H1 (cell line): ENCODE results near the gene MRC2. TPM values are rescaled to one million over a fixed set of nuclear protein-coding genes. Genes with fewer than 3 reads are reported as not detected.

Experiments
- CTCF ChIA-PET: fragments of 300-600 bp; sonication (Branson Sonifier 250); formaldehyde crosslinking; loops from one replicate; lab custom pipeline; 2021; ENCODE audit not compliant: partially characterized antibody; lab: Charles Lee
- POLR2A ChIA-PET: fragments of 300-600 bp; sonication (Branson Sonifier 250); formaldehyde crosslinking; loops from one replicate; lab custom pipeline; 2021; ENCODE audit warnings: inconsistent platforms; ENCODE audit not compliant: partially characterized antibody; lab: Charles Lee
- DNase-seq, 2 experiments: peaks; one replicate each; pipeline versions ENCODE4 v3.0.0 to v3.0.0-alpha.2; 2010 to 2022; ENCODE audit warnings: low spot score in 2 of 2, low read depth in 1 of 2, mixed read lengths in 1 of 2
- FAIRE-seq: peaks from 2 replicates; lab custom pipeline; 2011; peaks lifted over from hg19 to GRCh38; lab: Jason Lieb, UNC
- H2AFZ ChIP-seq: 2 replicates; pipeline ENCODE4 v1.8.1; 2012; ENCODE audit warnings: low read length, inconsistent platforms
- H2AK5ac ChIP-seq: 2 replicates; pipeline ENCODE4 v1.6.1; 2013; ENCODE audit warnings: low read depth, low read length
- H2BK120ac ChIP-seq: replicated peaks from 2 replicates; pipeline ENCODE3; 2013; ENCODE audit warnings: low read depth, low read length, inconsistent platforms
- H2BK12ac ChIP-seq: 2 replicates; pipeline ENCODE4 v1.6.1; 2013; ENCODE audit warnings: low read depth, low read length
- H2BK15ac ChIP-seq: 2 replicates; pipeline ENCODE4 v1.6.1; 2013; ENCODE audit warnings: low read length
- H2BK20ac ChIP-seq: 2 replicates; pipeline ENCODE4 v1.6.1; 2013; ENCODE audit warnings: low read length
- H2BK5ac ChIP-seq: 2 replicates; pipeline ENCODE4 v1.6.1; 2013; ENCODE audit warnings: low read depth, low read length
- H3K14ac ChIP-seq: 2 replicates; pipeline ENCODE4 v1.6.1; 2013; ENCODE audit warnings: inconsistent platforms; ENCODE audit not compliant: insufficient read length
- H3K18ac ChIP-seq: 2 replicates; pipeline ENCODE4 v1.6.1; 2013; ENCODE audit warnings: low read length; ENCODE audit errors: extremely low read depth
- H3K23ac ChIP-seq: 2 replicates; pipeline ENCODE4 v1.6.1; 2013; ENCODE audit warnings: inconsistent platforms; ENCODE audit not compliant: insufficient read length
- H3K23me2 ChIP-seq: 2 replicates; pipeline ENCODE4 v1.6.1; 2013; ENCODE audit warnings: low read depth, low read length
- H3K27ac ChIP-seq: 2 replicates; pipeline ENCODE4 v1.6.1; 2011; ENCODE audit warnings: low read depth, low read length, inconsistent platforms
- H3K27me3 ChIP-seq, 4 experiments: replicated peaks in 1 of 4; 1 replicate in 1 of 4; 2 replicates in 3 of 4; pipeline versions ENCODE4 v1.6.1 to v1.8.1; 2011 to 2013; ENCODE audit warnings: low read length in 3 of 4, mild to moderate bottlenecking in 3 of 4, inconsistent platforms in 2 of 4, mixed read lengths in 2 of 4, moderate library complexity in 1 of 4; ENCODE audit not compliant: control insufficient read depth in 3 of 4, insufficient read depth in 3 of 4; ENCODE audit errors: extremely low read depth in 1 of 4
- H3K36me3 ChIP-seq, 4 experiments: 2 replicates each; pipeline versions ENCODE4 v1.6.1 to v1.8.1; 2011 to 2013; ENCODE audit warnings: mild to moderate bottlenecking in 4 of 4, low read length in 3 of 4, moderate library complexity in 2 of 4, control low read depth in 1 of 4, inconsistent platforms in 1 of 4; ENCODE audit not compliant: insufficient read depth in 4 of 4, control insufficient read depth in 2 of 4
- H3K4ac ChIP-seq: replicated peaks from 2 replicates; pipeline ENCODE3; 2013; ENCODE audit warnings: low read length, low read depth, mixed read lengths, inconsistent platforms; ENCODE audit not compliant: insufficient read length
- H3K4me1 ChIP-seq, 4 experiments: replicated peaks in 1 of 4; 1 replicate in 1 of 4; 2 replicates in 3 of 4; pipeline versions ENCODE4 v1.6.1 to v1.8.1; 2011 to 2013; ENCODE audit warnings: low read length in 3 of 4, inconsistent platforms in 2 of 4, mixed read lengths in 1 of 4; ENCODE audit not compliant: insufficient read depth in 4 of 4, control insufficient read depth in 3 of 4
- H3K4me2 ChIP-seq, 2 experiments: 2 replicates each; pipeline versions ENCODE4 v1.6.1 to v1.8.1; 2011 to 2013; ENCODE audit warnings: low read depth in 2 of 2, low read length in 2 of 2, control low read depth in 1 of 2, inconsistent platforms in 1 of 2, mild to moderate bottlenecking in 1 of 2; ENCODE audit not compliant: insufficient read depth in 1 of 2
- H3K4me3 ChIP-seq, 4 experiments: fragments of 200-600, 300-600 bp in 1 of 4; sonication (generic), shearing (Covaris generic), sonication (Bioruptor Twin) in 1 of 4; 2 replicates each; pipeline versions ENCODE4 v1.5.1 to v1.8.1; 2011 to 2016; ENCODE audit warnings: low read length in 4 of 4, low read depth in 3 of 4, control low read depth in 2 of 4, inconsistent platforms in 2 of 4, mild to moderate bottlenecking in 2 of 4, mixed read lengths in 1 of 4, moderate library complexity in 1 of 4; ENCODE audit not compliant: insufficient read depth in 2 of 4; ENCODE audit errors: extremely low read depth in 1 of 4
- H3K56ac ChIP-seq: replicated peaks from 2 replicates; pipeline ENCODE3; 2013; ENCODE audit warnings: low read depth, mild to moderate bottlenecking, mixed read lengths, low read length, inconsistent platforms; ENCODE audit not compliant: insufficient read length
- H3K79me1 ChIP-seq: 2 replicates; pipeline ENCODE4 v1.6.1; 2013; ENCODE audit warnings: low read depth, low read length, control low read depth
- H3K79me2 ChIP-seq, 2 experiments: 2 replicates each; pipeline versions ENCODE4 v1.6.1 to v1.8.1; 2012 to 2013; ENCODE audit warnings: low read length in 2 of 2, mild to moderate bottlenecking in 2 of 2, inconsistent platforms in 1 of 2; ENCODE audit not compliant: insufficient read depth in 2 of 2, control insufficient read depth in 1 of 2
- H3K9ac ChIP-seq, 4 experiments: replicated peaks in 1 of 4; 1 replicate in 1 of 4; 2 replicates in 3 of 4; pipeline versions ENCODE4 v1.6.1 to v1.8.1; 2011 to 2013; ENCODE audit warnings: low read depth in 3 of 4, low read length in 3 of 4, control low read depth in 2 of 4, mild to moderate bottlenecking in 2 of 4, moderate library complexity in 2 of 4, inconsistent platforms in 1 of 4; ENCODE audit errors: extremely low read depth in 1 of 4
- H3K9me3 ChIP-seq, 2 experiments: 2 replicates each; pipeline versions ENCODE4 v1.6.1 to v1.8.1; 2012 to 2013; ENCODE audit warnings: mild to moderate bottlenecking in 2 of 2, moderate library complexity in 2 of 2, control low read depth in 1 of 2, inconsistent platforms in 1 of 2, low read depth in 1 of 2, low read length in 1 of 2, mixed read lengths in 1 of 2; ENCODE audit not compliant: insufficient read depth in 2 of 2
- H4K20me1 ChIP-seq, 2 experiments: replicated peaks in 1 of 2; 2 replicates each; pipeline versions ENCODE3 to v1.8.1; 2011 to 2013; ENCODE audit warnings: inconsistent platforms in 2 of 2, low read length in 2 of 2, mild to moderate bottlenecking in 1 of 2; ENCODE audit not compliant: insufficient read depth in 2 of 2, control insufficient read depth in 1 of 2
- H4K5ac ChIP-seq: 2 replicates; pipeline ENCODE4 v1.6.1; 2013; ENCODE audit warnings: low read length, low read depth, mixed read lengths, inconsistent platforms; ENCODE audit not compliant: insufficient read length
- H4K8ac ChIP-seq: 2 replicates; pipeline ENCODE4 v1.8.0; 2013; ENCODE audit warnings: mild to moderate bottlenecking, moderate library complexity, low read length, inconsistent platforms; ENCODE audit not compliant: insufficient read depth; ENCODE audit errors: extremely low read depth
- H4K91ac ChIP-seq: replicated peaks from 2 replicates; pipeline ENCODE3; 2013; ENCODE audit warnings: low read length, mixed read lengths, inconsistent platforms; ENCODE audit not compliant: insufficient read length
- BRCA1 ChIP-seq: IDR thresholded peaks from 2 replicates; pipeline ENCODE4 v1.6.1; 2012; ENCODE audit warnings: low read depth, low read length, improper control_type of control experiment
- POLR2AphosphoS5 ChIP-seq: IDR thresholded peaks from 2 replicates; pipeline ENCODE4 v1.6.1; 2011; ENCODE audit warnings: low read depth, low read length
- SIN3A ChIP-seq, 2 experiments: IDR thresholded peaks in 1 of 2; conservative IDR thresholded peaks in 1 of 2; 2 replicates each; pipeline ENCODE4 v1.6.1; 2011 to 2012; ENCODE audit warnings: low read length in 2 of 2, improper control_type of control experiment in 1 of 2, low read depth in 1 of 2, mild to moderate bottlenecking in 1 of 2
- WGBS, 2 experiments: shearing (Covaris generic) in 1 of 2; methylation state at CpG; one replicate each; pipeline versions ENCODE4 v1.1.6 to v1.1.7; 2013 to 2015; ENCODE audit warnings: low lambda C conversion rate in 2 of 2, mixed read lengths in 2 of 2, inconsistent platforms in 1 of 2, low coverage in 1 of 2, missing lambda C conversion rate in 1 of 2; ENCODE audit not compliant: insufficient replicate concordance in 2 of 2, insufficient coverage in 1 of 2, insufficient read length in 1 of 2; ENCODE audit errors: extremely low coverage in 1 of 2, missing lambda C conversion rate in 1 of 2; 5-methylcytosine and 5-hydroxymethylcytosine counted together
- polyA plus RNA-seq, 7 experiments: library from polyadenylated mRNA; depleted of rRNA in 3 of 7; stranded (reverse) in 5 of 7; unstranded in 2 of 7; fragments of >200 nt in 5 of 7; fragments of 200-250 nt in 2 of 7; gene quantifications; 1 replicate in 5 of 7; 2 replicates in 1 of 7; 4 replicates in 1 of 7; pipeline versions ENCODE4 v1.2.1 to v1.2.3, GENCODE V29; 2011 to 2013; ENCODE audit warnings: missing spikeins in 2 of 7, mixed read lengths in 2 of 7
- total RNA-seq: library from RNA; stranded (reverse); fragmentation: NEBNext Ultra II Directional; extraction: Animal tissue kit (Norgen Biotek cat#: 25700); gene quantifications from 2 replicates; pipeline ENCODE4 v1.2.1, GENCODE V29; 2021

Gene MRC2
- total and polyA plus RNA-seq, 2 of the 8 experiments (the other 6 are each of a cell fraction or from before 2014, with no cell fraction given) = 7.0 to 24.2 TPM

DNA sequence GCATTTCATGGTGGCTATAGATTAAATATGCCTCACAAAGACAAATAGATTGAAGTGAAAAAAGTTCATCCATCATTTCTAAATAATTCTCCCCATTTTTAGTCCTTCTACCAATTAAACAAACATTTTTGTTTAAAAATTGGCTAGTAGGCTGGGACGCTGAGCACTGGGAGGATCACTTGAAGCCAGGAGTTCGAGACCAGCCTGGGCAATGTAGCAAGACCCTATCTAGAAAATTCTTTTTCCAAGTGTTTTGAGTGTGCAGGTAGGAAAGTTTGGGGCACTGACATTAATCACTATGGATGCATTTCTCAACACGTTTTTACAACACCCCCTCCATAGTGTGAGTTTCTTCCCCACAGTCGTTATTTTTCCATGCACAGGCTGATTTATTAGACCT lies 56.7 kb downstream of the MRC2 start:
- Histone ChIP-seq H3K27me3 (no peaks in the 10 kb centered on the region), H2BK120ac (no peak overlapping the region), H2AFZ (no peak overlapping the region), H3K4ac (no peak overlapping the region), H3K9ac (no peak overlapping the region), H4K5ac (no peak overlapping the region), H2BK15ac (no peak overlapping the region), H2BK20ac (no peak overlapping the region), H3K23me2 (no peaks in the 10 kb centered on the region), H3K14ac (no peak overlapping the region), H3K4me1 (peaks cover 0 to 4% (median 0%) of the 10 kb centered on the region in 4 experiments; a peak in 2 of 7 replicates), H3K4me2 (no peak overlapping the region), H3K79me2 (no peaks in the 10 kb centered on the region), H3K36me3 (peaks cover 0 to 7% (median 3%) of the 10 kb centered on the region in 4 experiments; a peak in 3 of 8 replicates), H4K20me1 (peaks cover 0 to 2% of the 10 kb centered on the region in 2 experiments), H3K18ac (no peak overlapping the region), H2AK5ac (no peak overlapping the region), H3K23ac (no peak overlapping the region), H3K27ac (no peak overlapping the region), H3K56ac (no peak overlapping the region), H3K9me3 (peaks cover 0 to 3% of the 10 kb centered on the region in 2 experiments; a peak in 2 of 4 replicates), H3K79me1 (no peaks in the 10 kb centered on the region), H2BK12ac (no peak overlapping the region), H2BK5ac (no peak overlapping the region), H4K8ac (no peak overlapping the region), H3K4me3 (no peak overlapping the region), H4K91ac (no peak overlapping the region)
- DNase-seq (no peak), FAIRE-seq (no peak)
- 88% methylated on average over 4 of the region's 4 CpGs; no CpG with 5 or more reads in 1 of the 2 experiments for WGBS, 2 experiments
- ChIA-PET POLR2A (no interaction called here), CTCF (no interaction called here)
- TF ChIP-seq POLR2AphosphoS5 (no peak), SIN3A (conservative IDR thresholded peaks at IDR 0.05 in 1 of 2, IDR thresholded peaks at IDR 0.05 in 1 of 2; ENCODE audit: low read depth in 1 of 2, low read length in 2 of 2) (no peak), BRCA1 (no peak)
